SK-N-SH treated with all-trans-retinoic acid at 6 μM for 48 hours (cell line): ENCODE data around the gene PSEN1.

Experiments
- ATAC-seq: fragments of 200-7000 bp; cut with Tn5 transposase; 3 replicates; pipeline ENCODE4 v1.9.1; 2020; ENCODE audit warnings: mild to moderate bottlenecking, moderate library complexity
- ARNTL ChIP-seq: fragments of 450-650 bp; formaldehyde crosslinking; IDR thresholded peaks from 2 replicates; pipeline ENCODE4 v1.5.0; 2020; ENCODE audit warnings: low read depth, mild to moderate bottlenecking, moderate library complexity, borderline replicate concordance
- BACH2 ChIP-seq: fragments of 250-450 bp; sonication (Bioruptor Pico); IDR thresholded peaks from 2 replicates; pipeline ENCODE4 v1.9.0; 2021; ENCODE audit warnings: mild to moderate bottlenecking, borderline replicate concordance
- CSDC2 ChIP-seq: fragments of 250-450 bp; sonication (Bioruptor Pico); IDR thresholded peaks from 2 replicates; pipeline ENCODE4 v1.5.0; 2020; ENCODE audit warnings: mild to moderate bottlenecking, moderate library complexity
- ESRRG ChIP-seq: fragments of 250-450 bp; sonication (Bioruptor Pico); IDR thresholded peaks from 2 replicates; pipeline ENCODE4 v1.6.1; 2021; ENCODE audit warnings: mild to moderate bottlenecking
- GLIS3 ChIP-seq: fragments of 250-450 bp; sonication (Bioruptor Pico); IDR thresholded peaks from 2 replicates; pipeline ENCODE4 v1.5.0; 2020; ENCODE audit warnings: mild to moderate bottlenecking, moderate library complexity
- OSR1 ChIP-seq: fragments of 250-450 bp; sonication (Bioruptor Pico); IDR thresholded peaks from 2 replicates; pipeline ENCODE4 v1.8.0; 2022; ENCODE audit warnings: moderate library complexity, mild to moderate bottlenecking, inconsistent platforms
- PPARA ChIP-seq: fragments of 250-450 bp; sonication (Bioruptor Pico); IDR thresholded peaks from 2 replicates; pipeline ENCODE4 v1.5.0; 2020; ENCODE audit warnings: mild to moderate bottlenecking, borderline replicate concordance
- RARB ChIP-seq: fragments of 250-450 bp; sonication (Bioruptor Pico); IDR thresholded peaks from 2 replicates; pipeline ENCODE4 v1.8.0; 2021; ENCODE audit warnings: mild to moderate bottlenecking, moderate library complexity
- SNAI2 ChIP-seq: fragments of 250-450 bp; sonication (Bioruptor Pico); IDR thresholded peaks from 2 replicates; pipeline ENCODE4 v1.5.0; 2020; ENCODE audit warnings: mild to moderate bottlenecking, moderate library complexity
- TCF4 ChIP-seq: fragments of 250-450 bp; sonication (Bioruptor Pico); IDR thresholded peaks from 2 replicates; pipeline ENCODE4 v1.8.0; 2021; ENCODE audit warnings: mild to moderate bottlenecking, moderate library complexity, borderline replicate concordance
- TOX ChIP-seq: fragments of 250-450 bp; sonication (Bioruptor Pico); IDR thresholded peaks from 2 replicates; pipeline ENCODE4 v1.8.0; 2021; ENCODE audit warnings: mild to moderate bottlenecking, moderate library complexity, borderline replicate concordance
- ZFP3 ChIP-seq: fragments of 250-450 bp; sonication (Bioruptor Pico); IDR thresholded peaks from 2 replicates; pipeline ENCODE4 v1.5.0; 2020; ENCODE audit warnings: mild to moderate bottlenecking, moderate library complexity
- ZFP30 ChIP-seq: fragments of 450-650 bp; formaldehyde crosslinking; IDR thresholded peaks from 2 replicates; pipeline ENCODE4 v1.5.0; 2022; ENCODE audit warnings: mild to moderate bottlenecking, moderate library complexity
- ZNF565 ChIP-seq: fragments of 450-650 bp; formaldehyde crosslinking; conservative IDR thresholded peaks from 2 replicates; pipeline ENCODE4 v1.5.0; 2020; ENCODE audit warnings: low read depth, mild to moderate bottlenecking, moderate library complexity
- ZNF70 ChIP-seq: fragments of 450-650 bp; formaldehyde crosslinking; IDR thresholded peaks from 2 replicates; pipeline ENCODE4 v1.5.0; 2020; ENCODE audit warnings: mild to moderate bottlenecking, moderate library complexity
- ZNF8 ChIP-seq: fragments of 450-650 bp; formaldehyde crosslinking; IDR thresholded peaks from 2 replicates; pipeline ENCODE4 v1.5.0; 2020; ENCODE audit warnings: mild to moderate bottlenecking, moderate library complexity
- TF ChIP-seq, protein P1 (sequence below): fragments of 250-450 bp; sonication (Bioruptor Pico); IDR thresholded peaks from 2 replicates; pipeline ENCODE4 v1.8.0; 2020; ENCODE audit warnings: mild to moderate bottlenecking, moderate library complexity, borderline replicate concordance
- TF ChIP-seq, protein P2 (sequence below): fragments of 250-450 bp; sonication (Bioruptor Pico); IDR thresholded peaks from 2 replicates; pipeline ENCODE4 v1.5.0; 2020; ENCODE audit warnings: mild to moderate bottlenecking, moderate library complexity
- TF ChIP-seq, protein P3 (sequence below): fragments of 250-450 bp; sonication (Bioruptor Pico); IDR thresholded peaks from 2 replicates; pipeline ENCODE4 v1.5.1; 2020; ENCODE audit warnings: low read depth, mild to moderate bottlenecking, moderate library complexity
- TF ChIP-seq, protein P4 (sequence below): fragments of 250-450 bp; sonication (Bioruptor Pico); IDR thresholded peaks from 2 replicates; pipeline ENCODE4 v1.8.0; 2021; ENCODE audit warnings: low read depth, mild to moderate bottlenecking, moderate library complexity, borderline replicate concordance

The PSEN1 gene

DNA sequence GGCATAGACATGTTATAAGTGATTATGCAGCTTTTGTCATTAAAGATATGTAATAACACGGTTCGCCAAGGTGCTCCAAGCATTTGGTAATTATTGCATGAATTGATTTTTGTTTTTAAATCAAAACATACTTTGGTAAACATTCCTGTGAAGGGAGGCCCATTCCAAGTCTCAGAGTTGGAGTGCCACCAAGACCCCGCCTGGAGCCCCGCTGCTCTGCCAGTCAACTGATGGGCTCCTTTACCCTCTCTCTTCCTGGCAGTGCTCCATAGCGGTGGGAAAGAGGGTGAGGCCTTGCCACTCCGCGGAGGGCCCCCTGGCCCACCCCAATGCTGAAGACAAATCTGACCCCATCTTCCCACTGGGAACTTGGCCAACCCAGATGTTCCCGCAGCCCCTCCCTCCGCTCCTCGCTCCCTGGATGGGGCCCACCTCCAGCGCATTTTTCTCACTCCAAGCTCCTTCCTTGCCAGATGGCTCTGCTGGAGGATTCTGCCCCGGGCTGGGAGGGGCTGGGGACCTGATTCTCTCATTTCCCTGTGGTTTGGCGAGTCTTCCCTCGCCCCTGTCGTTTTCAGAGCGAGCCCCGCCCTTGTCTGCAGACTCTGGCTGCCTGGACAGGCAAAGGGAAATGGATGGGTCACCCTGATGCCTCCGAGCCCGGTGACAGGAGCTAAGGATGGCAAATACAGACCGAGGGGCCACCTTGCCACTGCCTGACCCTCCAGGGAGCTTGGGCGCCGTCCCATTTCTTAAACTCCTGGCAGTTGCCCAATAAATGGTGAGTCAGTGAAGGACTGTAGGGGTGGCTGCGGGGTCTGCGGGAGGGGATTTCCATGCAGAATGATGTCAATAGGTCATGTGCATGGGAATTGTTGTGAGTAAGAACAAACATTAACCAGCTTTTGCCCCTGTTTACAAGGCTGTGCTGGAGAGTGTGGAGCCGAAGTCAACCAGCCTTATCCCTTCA lies 91.8 kb downstream of the PSEN1 start:
- ATAC-seq = peak; percentile 83
- TF ChIP-seq ARNTL (CRISPR knock-in tag) = no peak
- no peak for TF ChIP-seq ZNF8
- TF ChIP-seq ESRRG (CRISPR knock-in tag) = no peak
- TF ChIP-seq, protein P1, sequence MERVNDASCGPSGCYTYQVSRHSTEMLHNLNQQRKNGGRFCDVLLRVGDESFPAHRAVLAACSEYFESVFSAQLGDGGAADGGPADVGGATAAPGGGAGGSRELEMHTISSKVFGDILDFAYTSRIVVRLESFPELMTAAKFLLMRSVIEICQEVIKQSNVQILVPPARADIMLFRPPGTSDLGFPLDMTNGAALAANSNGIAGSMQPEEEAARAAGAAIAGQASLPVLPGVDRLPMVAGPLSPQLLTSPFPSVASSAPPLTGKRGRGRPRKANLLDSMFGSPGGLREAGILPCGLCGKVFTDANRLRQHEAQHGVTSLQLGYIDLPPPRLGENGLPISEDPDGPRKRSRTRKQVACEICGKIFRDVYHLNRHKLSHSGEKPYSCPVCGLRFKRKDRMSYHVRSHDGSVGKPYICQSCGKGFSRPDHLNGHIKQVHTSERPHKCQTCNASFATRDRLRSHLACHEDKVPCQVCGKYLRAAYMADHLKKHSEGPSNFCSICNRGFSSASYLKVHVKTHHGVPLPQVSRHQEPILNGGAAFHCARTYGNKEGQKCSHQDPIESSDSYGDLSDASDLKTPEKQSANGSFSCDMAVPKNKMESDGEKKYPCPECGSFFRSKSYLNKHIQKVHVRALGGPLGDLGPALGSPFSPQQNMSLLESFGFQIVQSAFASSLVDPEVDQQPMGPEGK (CRISPR knock-in tag) = 0 out of 2 replicates have a peak, but pooled peaks have one; percentile 35
- TF ChIP-seq, all 23 proteins: peak for 1

DNA sequence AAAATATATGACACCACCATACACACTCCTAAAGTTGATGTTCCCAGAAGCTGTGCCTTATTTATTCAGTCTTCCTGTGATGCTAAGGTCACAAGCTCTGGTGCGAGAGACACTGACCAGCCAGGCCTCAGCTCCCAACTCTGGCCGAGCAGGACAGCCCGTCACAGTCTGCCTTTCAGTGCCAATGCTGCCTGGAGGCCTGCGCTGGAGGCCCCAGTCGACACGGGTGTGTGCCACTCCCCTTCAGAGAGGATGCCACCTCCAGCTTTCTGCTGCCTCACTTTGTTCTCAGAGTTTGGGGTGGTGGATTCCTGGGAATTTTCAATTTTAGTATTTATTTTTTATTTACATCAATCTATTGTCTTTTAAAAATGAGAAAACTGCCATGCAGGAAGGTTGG lies 93.7 kb downstream of the PSEN1 start:
- TF ChIP-seq PPARA (CRISPR knock-in tag) (no peak), BACH2 (no peak), TOX (CRISPR knock-in tag) (no peak), OSR1 (CRISPR knock-in tag) (no peak), TCF4 (CRISPR knock-in tag) (no peak), RARB (CRISPR knock-in tag) (no peak), ESRRG (CRISPR knock-in tag) (no peak), GLIS3 (no peak), ZNF70 (CRISPR knock-in tag) (no peak), SNAI2 (no peak)
- TF ChIP-seq, protein P2, sequence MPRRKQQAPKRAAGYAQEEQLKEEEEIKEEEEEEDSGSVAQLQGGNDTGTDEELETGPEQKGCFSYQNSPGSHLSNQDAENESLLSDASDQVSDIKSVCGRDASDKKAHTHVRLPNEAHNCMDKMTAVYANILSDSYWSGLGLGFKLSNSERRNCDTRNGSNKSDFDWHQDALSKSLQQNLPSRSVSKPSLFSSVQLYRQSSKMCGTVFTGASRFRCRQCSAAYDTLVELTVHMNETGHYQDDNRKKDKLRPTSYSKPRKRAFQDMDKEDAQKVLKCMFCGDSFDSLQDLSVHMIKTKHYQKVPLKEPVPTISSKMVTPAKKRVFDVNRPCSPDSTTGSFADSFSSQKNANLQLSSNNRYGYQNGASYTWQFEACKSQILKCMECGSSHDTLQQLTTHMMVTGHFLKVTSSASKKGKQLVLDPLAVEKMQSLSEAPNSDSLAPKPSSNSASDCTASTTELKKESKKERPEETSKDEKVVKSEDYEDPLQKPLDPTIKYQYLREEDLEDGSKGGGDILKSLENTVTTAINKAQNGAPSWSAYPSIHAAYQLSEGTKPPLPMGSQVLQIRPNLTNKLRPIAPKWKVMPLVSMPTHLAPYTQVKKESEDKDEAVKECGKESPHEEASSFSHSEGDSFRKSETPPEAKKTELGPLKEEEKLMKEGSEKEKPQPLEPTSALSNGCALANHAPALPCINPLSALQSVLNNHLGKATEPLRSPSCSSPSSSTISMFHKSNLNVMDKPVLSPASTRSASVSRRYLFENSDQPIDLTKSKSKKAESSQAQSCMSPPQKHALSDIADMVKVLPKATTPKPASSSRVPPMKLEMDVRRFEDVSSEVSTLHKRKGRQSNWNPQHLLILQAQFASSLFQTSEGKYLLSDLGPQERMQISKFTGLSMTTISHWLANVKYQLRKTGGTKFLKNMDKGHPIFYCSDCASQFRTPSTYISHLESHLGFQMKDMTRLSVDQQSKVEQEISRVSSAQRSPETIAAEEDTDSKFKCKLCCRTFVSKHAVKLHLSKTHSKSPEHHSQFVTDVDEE (CRISPR knock-in tag) = no peak
- TF ChIP-seq, protein P3, sequence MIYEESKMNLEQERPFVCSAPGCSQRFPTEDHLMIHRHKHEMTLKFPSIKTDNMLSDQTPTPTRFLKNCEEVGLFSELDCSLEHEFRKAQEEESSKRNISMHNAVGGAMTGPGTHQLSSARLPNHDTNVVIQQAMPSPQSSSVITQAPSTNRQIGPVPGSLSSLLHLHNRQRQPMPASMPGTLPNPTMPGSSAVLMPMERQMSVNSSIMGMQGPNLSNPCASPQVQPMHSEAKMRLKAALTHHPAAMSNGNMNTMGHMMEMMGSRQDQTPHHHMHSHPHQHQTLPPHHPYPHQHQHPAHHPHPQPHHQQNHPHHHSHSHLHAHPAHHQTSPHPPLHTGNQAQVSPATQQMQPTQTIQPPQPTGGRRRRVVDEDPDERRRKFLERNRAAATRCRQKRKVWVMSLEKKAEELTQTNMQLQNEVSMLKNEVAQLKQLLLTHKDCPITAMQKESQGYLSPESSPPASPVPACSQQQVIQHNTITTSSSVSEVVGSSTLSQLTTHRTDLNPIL (CRISPR knock-in tag) = no peak
- TF ChIP-seq, protein P4, sequence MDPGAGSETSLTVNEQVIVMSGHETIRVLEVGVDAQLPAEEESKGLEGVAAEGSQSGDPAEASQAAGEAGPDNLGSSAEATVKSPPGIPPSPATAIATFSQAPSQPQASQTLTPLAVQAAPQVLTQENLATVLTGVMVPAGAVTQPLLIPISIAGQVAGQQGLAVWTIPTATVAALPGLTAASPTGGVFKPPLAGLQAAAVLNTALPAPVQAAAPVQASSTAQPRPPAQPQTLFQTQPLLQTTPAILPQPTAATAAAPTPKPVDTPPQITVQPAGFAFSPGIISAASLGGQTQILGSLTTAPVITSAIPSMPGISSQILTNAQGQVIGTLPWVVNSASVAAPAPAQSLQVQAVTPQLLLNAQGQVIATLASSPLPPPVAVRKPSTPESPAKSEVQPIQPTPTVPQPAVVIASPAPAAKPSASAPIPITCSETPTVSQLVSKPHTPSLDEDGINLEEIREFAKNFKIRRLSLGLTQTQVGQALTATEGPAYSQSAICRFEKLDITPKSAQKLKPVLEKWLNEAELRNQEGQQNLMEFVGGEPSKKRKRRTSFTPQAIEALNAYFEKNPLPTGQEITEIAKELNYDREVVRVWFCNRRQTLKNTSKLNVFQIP (CRISPR knock-in tag) = no peak
- no peak for ATAC-seq

DNA sequence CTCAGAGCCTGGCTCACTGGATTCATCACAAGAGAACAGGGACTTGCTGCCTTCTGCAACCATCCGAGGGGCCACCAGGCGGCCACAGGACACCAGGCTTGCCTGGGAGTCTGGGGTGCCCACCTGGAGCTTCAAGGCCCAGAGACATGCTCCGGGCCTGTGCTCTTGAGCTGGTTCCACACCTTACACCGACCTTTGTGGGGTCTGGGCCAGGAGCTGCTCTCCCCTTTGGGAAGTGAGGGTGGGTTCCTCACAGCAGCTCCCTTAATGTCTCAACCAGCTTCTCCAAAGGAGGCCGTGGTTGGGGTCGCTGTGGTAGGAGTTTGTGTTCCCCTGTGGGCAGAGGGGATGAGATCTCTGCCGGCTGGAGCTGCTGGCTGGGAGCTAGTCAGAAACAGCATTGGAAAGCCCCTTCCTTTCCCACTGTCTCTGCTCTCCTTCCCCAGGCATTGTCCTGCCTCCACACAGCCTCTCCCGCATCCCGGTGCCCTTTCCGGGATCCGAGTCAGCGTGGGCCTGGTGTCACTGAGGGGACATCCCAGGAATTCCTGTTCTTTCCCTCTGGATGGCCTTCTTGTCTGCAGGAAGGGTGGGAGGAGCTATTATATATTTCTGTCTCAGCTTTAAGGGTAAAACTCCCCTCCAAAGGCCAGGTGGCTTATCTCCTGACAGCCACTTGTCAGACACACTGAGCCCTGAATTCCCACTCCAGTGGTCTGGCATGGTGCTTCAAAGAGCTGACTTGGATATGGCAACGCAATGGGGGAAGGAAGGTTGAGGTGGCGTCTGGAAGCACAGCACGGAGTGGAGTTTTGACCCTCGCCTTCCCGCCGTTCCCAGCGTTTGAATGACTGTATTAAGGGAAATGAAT lies 95.9 kb downstream of the PSEN1 start:
- ATAC-seq = peak; percentile 27
- no peak for TF ChIP-seq ZNF565 (CRISPR knock-in tag)
- TF ChIP-seq OSR1 (CRISPR knock-in tag) = no peak
- no peak for TF ChIP-seq ZFP30
- TF ChIP-seq, protein P3 (CRISPR knock-in tag) = no peak
- TF ChIP-seq, protein P4 (CRISPR knock-in tag) = no peak
- TF ChIP-seq SNAI2 = no peak
- TF ChIP-seq CSDC2 (CRISPR knock-in tag) = no peak
- TF ChIP-seq ARNTL (CRISPR knock-in tag) = no peak
- no peak for TF ChIP-seq ZNF8
- no peak for TF ChIP-seq ZFP3 (CRISPR knock-in tag)
- TF ChIP-seq TCF4 (CRISPR knock-in tag) = no peak
- no peak for TF ChIP-seq ESRRG (CRISPR knock-in tag)
- no peak for TF ChIP-seq PPARA (CRISPR knock-in tag)
